Neural crest cell (in vitro differentiated cells): Measurements from ENCODE around the gene SEC14L5. TPM values are rescaled to one million over a fixed set of nuclear protein-coding genes. Genes with fewer than 3 reads are reported as not detected.

Source experiments
- DNase-seq: peaks from one replicate; pipeline ENCODE4 v3.0.0; 2021; ENCODE audit warnings: low read depth, mixed read lengths, low spot score
- H3K27ac Mint-ChIP-seq: one replicate; pipeline ENCODE4 v1.8.0; 2021; ENCODE audit warnings: mild to moderate bottlenecking, mixed read lengths; ENCODE audit not compliant: unreplicated experiment
- H3K27me3 Mint-ChIP-seq: 2 replicates; pipeline ENCODE4 v1.8.0; 2021; ENCODE audit warnings: low read depth, mild to moderate bottlenecking, mixed read lengths
- H3K36me3 Mint-ChIP-seq: 2 replicates; pipeline ENCODE4 v1.8.0; 2021; ENCODE audit warnings: low read depth, mild to moderate bottlenecking, mixed read lengths
- H3K4me1 Mint-ChIP-seq: 2 replicates; pipeline ENCODE4 v1.8.0; 2021; ENCODE audit warnings: mixed read lengths
- H3K4me3 Mint-ChIP-seq: one replicate; pipeline ENCODE4 v1.8.0; 2021; ENCODE audit warnings: mild to moderate bottlenecking, mixed read lengths
- H3K9me3 Mint-ChIP-seq: 2 replicates; pipeline ENCODE4 v1.8.0; 2021; ENCODE audit warnings: mixed read lengths
- CTCF ChIP-seq: fragments of 200-600 bp; sonication (generic); conservative IDR thresholded peaks from 2 replicates; pipeline ENCODE4 v1.5.0; 2021; ENCODE audit warnings: antibody characterized with exemption, mild to moderate bottlenecking
- long read RNA-seq: library from polyadenylated mRNA; unstranded; transcript quantifications from one replicate; pipeline ENCODE4 v2.0.0, GENCODE V29; 2020
- total RNA-seq: library from RNA; stranded (reverse); gene quantifications from 2 replicates; pipeline ENCODE4 v1.2.1, GENCODE V29; 2021

Gene SEC14L5
- total RNA-seq: 0.68 and 0.98 TPM in 2 replicates
- long read RNA-seq, partial matches to known transcripts: 0 of 1 reads
- long read RNA-seq, other reads (novel, unspliced or antisense): 1 of 1 reads

GRCh38 chr16:4957720-4958509 is at the start of gene SEC14L5:
SEC14L5 (plus strand) TSS chr16:4958330; CDS start chr16:4959324, 994 bp downstream.
- no peaks in the 10 kb centered on the region for H3K9me3 Mint-ChIP-seq
- H3K4me3 Mint-ChIP-seq: peak within 1 kb of the TSS; percentile 82
- peak; percentile 97 for DNase-seq
- H3K36me3 Mint-ChIP-seq: no peaks in the 10 kb centered on the region
- peak within 1 kb of the TSS; percentile 27 for H3K27ac Mint-ChIP-seq
- no peak for TF ChIP-seq CTCF
- H3K4me1 Mint-ChIP-seq: peaks cover 25% of the 10 kb centered on the region
- peaks cover 39% of the 10 kb centered on the region for H3K27me3 Mint-ChIP-seq

DNA sequence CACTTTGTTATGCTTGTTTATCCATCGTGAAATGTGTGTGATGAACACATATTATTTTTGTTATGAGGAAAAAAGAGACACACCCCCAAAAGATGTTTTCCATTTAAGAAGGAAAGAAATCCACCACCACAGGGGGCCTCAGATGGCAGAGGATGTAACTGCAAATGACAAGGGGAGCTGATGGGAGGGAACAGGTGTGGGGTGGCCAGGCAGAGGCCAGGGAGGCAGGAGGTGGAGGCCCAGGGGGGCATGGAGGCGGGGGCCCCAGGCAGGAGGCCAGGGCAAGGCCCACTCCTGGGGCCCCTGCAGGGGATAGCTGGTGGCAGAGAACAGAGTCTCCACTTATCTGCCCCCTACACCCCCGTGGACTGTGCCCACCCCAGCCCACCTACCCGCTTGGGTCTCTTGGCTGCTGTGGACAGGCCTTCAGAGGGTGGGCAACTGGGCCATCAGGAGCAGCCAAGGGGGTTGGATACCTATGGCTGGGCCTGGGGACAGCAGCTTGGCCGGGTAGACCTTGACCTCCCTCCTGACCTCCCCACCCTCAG is 49.2 kb upstream of the SEC14L5 start:
- H3K4me1 Mint-ChIP-seq: no peaks in the 10 kb centered on the region
- no peaks in the 10 kb centered on the region for H3K36me3 Mint-ChIP-seq
- DNase-seq: no peak
- no peak for TF ChIP-seq CTCF
- H3K27me3 Mint-ChIP-seq: peaks cover 9% of the 10 kb centered on the region
- no peaks in the 10 kb centered on the region for H3K9me3 Mint-ChIP-seq
- H3K27ac Mint-ChIP-seq: no peak overlapping the region
- no peak overlapping the region for H3K4me3 Mint-ChIP-seq

DNA sequence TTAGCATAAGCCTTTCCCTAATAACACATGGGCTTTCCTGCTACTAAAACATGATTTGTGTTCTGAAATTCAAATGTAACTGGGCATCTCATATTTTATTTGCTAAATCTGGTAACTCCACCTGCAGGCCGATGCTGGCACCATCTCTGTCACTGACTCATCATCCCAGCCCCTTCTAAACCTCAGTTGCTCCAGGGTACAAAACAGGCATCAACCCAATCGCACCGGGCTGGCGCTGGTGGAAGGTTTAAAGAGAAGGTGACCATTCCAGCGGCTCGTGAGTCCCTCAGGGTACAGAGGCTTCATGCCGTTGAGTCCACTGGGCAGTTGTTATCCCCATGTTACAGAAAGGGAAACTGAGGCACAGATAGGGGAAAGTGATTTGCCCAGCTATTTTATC is 48.3 kb upstream of the SEC14L5 start:
- TF ChIP-seq CTCF: no peak
- H3K27me3 Mint-ChIP-seq: peaks cover under 1% of the 10 kb centered on the region
- H3K4me3 Mint-ChIP-seq: no peak overlapping the region
- H3K4me1 Mint-ChIP-seq: no peaks in the 10 kb centered on the region
- DNase-seq: no peak
- H3K9me3 Mint-ChIP-seq: no peaks in the 10 kb centered on the region
- no peak overlapping the region for H3K27ac Mint-ChIP-seq
- H3K36me3 Mint-ChIP-seq: no peaks in the 10 kb centered on the region

- H3K9me3 Mint-ChIP-seq: no peaks in the 10 kb centered on the region
- TF ChIP-seq CTCF: no peak
- H3K27ac Mint-ChIP-seq: no peak overlapping the region
- H3K4me3 Mint-ChIP-seq: no peak overlapping the region
- no peak for DNase-seq
- H3K27me3 Mint-ChIP-seq: no peaks in the 10 kb centered on the region
- H3K4me1 Mint-ChIP-seq: no peaks in the 10 kb centered on the region
- H3K36me3 Mint-ChIP-seq: no peaks in the 10 kb centered on the region
These were observed 47.3 kb upstream of the SEC14L5 start for GRCh38 chr16:4910828-4911227.

DNA sequence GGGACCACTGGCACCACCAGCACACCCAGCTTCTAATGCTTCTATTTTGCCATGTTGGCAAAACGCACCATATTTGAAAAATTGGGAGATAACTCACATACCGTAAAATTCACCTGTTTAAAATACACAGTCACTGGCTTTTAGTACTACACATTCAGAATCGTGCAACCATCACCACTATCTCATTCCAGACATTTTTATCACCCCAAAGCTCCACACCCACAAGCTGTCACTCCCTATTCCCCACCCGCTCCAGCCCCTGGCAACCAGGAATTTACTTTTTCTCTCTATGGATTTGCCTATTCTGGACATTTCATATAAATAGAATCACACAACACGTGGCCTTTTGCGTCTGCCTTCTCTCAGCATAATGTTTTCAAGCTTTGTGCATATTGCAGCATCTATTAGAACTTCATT is 46.2 kb upstream of the SEC14L5 start:
- no peaks in the 10 kb centered on the region for H3K27me3 Mint-ChIP-seq
- no peaks in the 10 kb centered on the region for H3K4me1 Mint-ChIP-seq
- DNase-seq: no peak
- H3K9me3 Mint-ChIP-seq: no peaks in the 10 kb centered on the region
- H3K4me3 Mint-ChIP-seq: no peak overlapping the region
- TF ChIP-seq CTCF: no peak
- no peak overlapping the region for H3K27ac Mint-ChIP-seq
- H3K36me3 Mint-ChIP-seq: no peaks in the 10 kb centered on the region
